DOHH2 (cell line): ENCODE measurements around the gene POTEJ.
"Not testable (repeated sequence)": the region's sequence is repeated elsewhere in the genome, so short reads cannot be mapped to it uniquely, and the experiment has no call there.

Experiments
- H3F3A ChIP-seq: fragments of 200-600 bp; sonication (generic), shearing (Covaris generic); 2 replicates; pipeline ENCODE4 v1.6.0; 2016; ENCODE audit warnings: antibody characterized with exemption, mild to moderate bottlenecking; ENCODE audit not compliant: control insufficient read depth, insufficient read depth
- H3K27ac ChIP-seq: fragments of 200-600 bp; sonication (generic); 2 replicates; pipeline ENCODE4 v1.5.1; 2014; ENCODE audit warnings: low read depth, mild to moderate bottlenecking, low read length, moderate library complexity
- H3K27me3 ChIP-seq: fragments of 200-600 bp; sonication (generic); 2 replicates; pipeline ENCODE4 v1.6.1; 2014; ENCODE audit warnings: mild to moderate bottlenecking, low read length, mixed read lengths; ENCODE audit not compliant: control insufficient read depth
- H3K36me3 ChIP-seq: fragments of 200-600 bp; sonication (generic); 2 replicates; pipeline ENCODE4 v1.6.1; 2014; ENCODE audit warnings: mild to moderate bottlenecking, low read length, moderate library complexity, mixed read lengths; ENCODE audit not compliant: control insufficient read depth
- H3K4me1 ChIP-seq: fragments of 200-600 bp; sonication (generic); 2 replicates; pipeline ENCODE4 v1.6.1; 2014; ENCODE audit warnings: mild to moderate bottlenecking, low read length, mixed read lengths; ENCODE audit not compliant: control insufficient read depth
- H3K4me2 ChIP-seq: fragments of 200-600 bp; sonication (generic); 2 replicates; pipeline ENCODE4 v1.6.0; 2014; ENCODE audit warnings: mild to moderate bottlenecking, low read length, moderate library complexity
- H3K4me3 ChIP-seq: fragments of 200-600 bp; sonication (generic); 2 replicates; pipeline ENCODE4 v1.5.1; 2014; ENCODE audit warnings: mild to moderate bottlenecking, low read length, mixed read lengths
- H3K79me2 ChIP-seq: fragments of 200-600 bp; sonication (generic); 2 replicates; pipeline ENCODE4 v1.6.1; 2014; ENCODE audit warnings: mild to moderate bottlenecking, low read length, mixed read lengths; ENCODE audit not compliant: control insufficient read depth
- H3K9me2 ChIP-seq: fragments of 200-600 bp; sonication (generic); replicated peaks from 2 replicates; pipeline ENCODE4 v1.6.1; 2014; ENCODE audit warnings: mild to moderate bottlenecking, low read length, mixed read lengths; ENCODE audit not compliant: control insufficient read depth
- H3K9me3 ChIP-seq: fragments of 200-600 bp; sonication (generic); 2 replicates; pipeline ENCODE4 v1.6.1; 2014; ENCODE audit warnings: antibody characterized with exemption, low read length, mixed read lengths; ENCODE audit not compliant: control insufficient read depth, insufficient read depth
- H4K20me1 ChIP-seq: fragments of 200-600 bp; sonication (generic); 2 replicates; pipeline ENCODE4 v1.6.0; 2014; ENCODE audit warnings: low read depth, mild to moderate bottlenecking, antibody characterized with exemption, low read length, moderate library complexity; ENCODE audit not compliant: control insufficient read depth, insufficient read depth

Gene POTEJ

DNA sequence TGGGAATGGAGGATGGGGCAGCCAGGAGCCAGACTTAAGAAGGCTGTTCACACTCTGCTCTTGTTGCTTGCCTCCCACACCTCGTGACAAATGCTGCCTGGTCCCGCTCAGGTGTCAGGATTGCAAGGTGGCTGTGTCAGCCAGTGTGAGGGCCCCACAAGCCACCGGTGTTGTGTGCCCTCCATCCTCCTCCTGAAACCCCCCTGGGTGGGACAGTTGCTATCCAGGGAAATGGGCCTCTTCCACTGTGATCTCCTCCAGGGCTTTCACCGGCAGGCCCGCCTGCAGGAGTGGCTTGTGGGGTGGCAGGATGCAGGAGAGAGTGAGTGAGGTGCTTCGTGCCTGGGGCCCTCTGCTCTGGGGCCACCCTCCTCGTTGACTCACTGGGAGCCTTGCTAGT lies 28.3 kb upstream of the POTEJ start:
- H4K20me1 ChIP-seq, H3K9me3 ChIP-seq, H3K27ac ChIP-seq, H3K36me3 ChIP-seq, H3K4me3 ChIP-seq, H3K27me3 ChIP-seq, H3K4me2 ChIP-seq, H3K79me2 ChIP-seq, H3F3A ChIP-seq, H3K4me1 ChIP-seq, H3K9me2 ChIP-seq: not testable (repeated sequence)

DNA sequence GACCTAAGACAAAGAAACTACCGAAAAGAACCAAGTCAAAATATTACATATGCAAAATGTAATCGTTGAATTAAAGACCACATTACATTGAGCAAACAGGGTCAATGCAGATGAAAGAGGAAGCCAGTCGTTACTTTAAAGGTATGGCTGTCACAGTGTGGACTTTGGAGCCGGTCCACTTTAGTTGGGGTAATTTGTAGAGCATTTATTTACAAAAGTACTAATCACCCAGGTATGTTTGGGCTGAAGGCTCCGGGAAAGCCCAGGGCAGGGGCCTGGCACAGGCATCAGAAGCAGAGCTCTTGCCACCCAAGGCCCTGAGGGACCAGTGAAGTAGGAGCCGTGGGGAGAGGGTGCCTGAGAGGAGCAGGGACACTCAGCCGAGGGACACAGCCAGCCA lies 27.7 kb upstream of the POTEJ start:
- H3K4me1 ChIP-seq, H3K4me3 ChIP-seq, H3K9me2 ChIP-seq, H3K27ac ChIP-seq, H3K36me3 ChIP-seq, H3K79me2 ChIP-seq, H3K9me3 ChIP-seq, H3K4me2 ChIP-seq, H3K27me3 ChIP-seq, H4K20me1 ChIP-seq, H3F3A ChIP-seq: not testable (repeated sequence)

DNA sequence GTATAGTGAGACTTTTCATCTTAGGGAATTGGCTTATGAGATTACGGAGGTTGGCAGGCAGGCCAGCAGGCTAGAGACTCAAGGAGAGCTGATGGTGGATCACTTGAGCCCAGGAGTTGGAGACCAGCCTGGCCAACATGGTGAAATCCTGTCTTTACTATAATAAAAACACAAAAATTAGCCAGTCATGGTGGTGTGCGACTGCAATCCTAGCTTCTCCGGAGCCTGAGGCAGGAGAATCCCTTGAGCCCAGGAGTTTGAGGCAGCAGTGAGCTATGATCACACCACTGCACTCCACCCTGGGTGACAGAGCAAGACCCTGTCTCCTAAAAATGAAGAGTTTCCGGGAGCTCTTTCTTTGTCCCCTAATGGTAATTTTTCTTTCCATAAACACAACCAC lies 26.5 kb upstream of the POTEJ start:
- H3F3A ChIP-seq, H3K27ac ChIP-seq, H3K9me2 ChIP-seq, H3K36me3 ChIP-seq, H4K20me1 ChIP-seq, H3K27me3 ChIP-seq, H3K4me2 ChIP-seq, H3K9me3 ChIP-seq, H3K4me3 ChIP-seq, H3K79me2 ChIP-seq, H3K4me1 ChIP-seq: not testable (repeated sequence)

DNA sequence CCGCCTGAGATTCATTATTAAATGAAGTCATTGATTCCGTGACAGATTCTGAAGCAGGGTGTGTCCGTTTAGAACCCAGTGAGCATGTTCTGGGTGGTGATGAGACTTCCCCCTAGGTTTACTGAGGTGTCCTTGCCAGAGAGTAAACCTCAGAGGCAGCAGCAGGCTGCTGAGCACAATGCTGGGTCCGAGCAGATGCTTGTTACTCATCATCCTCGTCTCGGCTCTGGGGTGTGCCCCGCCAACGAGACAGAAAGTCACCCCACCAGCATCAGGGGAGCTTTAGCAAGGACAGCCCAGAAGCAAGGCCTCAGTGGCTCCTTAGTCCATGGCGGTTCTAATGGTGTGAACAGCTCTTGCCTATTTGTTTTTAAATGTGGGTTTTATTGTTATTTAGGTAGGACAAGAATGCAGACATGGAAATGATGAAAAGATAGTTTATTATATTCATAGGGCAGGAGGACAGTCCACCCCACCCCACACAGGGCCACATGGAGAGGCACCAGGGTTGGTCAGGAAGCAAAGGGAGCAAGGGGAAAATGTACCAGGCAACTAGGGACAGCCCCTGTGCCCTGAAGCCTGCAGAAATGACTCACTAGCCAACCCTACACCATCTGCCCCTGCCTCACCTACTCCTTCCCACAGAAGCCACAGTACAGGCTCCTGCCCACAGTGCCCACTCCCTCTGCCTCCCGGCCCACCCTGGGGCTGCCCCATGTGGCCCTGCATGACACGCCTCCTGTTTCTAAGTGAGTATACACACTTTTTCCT lies 22.4 kb upstream of the POTEJ start:
- H3K9me3 ChIP-seq, H3K4me1 ChIP-seq, H3K27ac ChIP-seq, H3K4me2 ChIP-seq, H3F3A ChIP-seq, H3K36me3 ChIP-seq, H3K27me3 ChIP-seq, H3K79me2 ChIP-seq, H3K4me3 ChIP-seq, H4K20me1 ChIP-seq, H3K9me2 ChIP-seq: not testable (repeated sequence)

DNA sequence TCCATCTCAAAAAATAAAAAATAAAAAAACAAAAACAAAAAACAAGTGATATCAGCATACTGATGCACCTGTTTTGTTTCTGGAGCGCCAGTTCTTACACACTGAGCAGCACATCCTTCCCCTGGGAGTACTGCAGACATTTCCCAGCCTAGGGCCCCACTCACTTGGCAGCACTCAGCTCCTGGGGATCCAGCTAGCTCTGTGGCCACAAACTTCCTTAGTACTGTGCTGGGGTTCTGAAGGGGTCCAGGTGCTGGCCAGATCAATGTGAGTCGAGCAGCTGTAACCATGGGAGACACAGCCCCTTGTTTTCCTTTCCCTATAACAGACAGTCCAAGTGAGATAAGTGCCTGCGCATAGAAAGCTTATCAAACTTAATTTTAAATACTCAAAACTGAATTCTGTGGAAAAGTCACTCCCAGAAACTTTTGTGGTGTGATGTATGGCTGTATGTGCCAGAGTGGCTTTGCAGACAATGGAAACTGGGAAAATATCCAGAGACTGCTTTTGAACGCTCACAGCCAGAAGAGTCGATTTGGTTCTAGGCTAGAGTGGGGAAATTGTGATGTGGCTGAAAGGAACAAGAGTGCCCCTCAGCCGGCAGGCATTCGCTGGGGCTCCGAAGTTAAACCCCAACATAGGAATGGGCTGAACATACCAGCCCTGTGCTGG lies 20.9 kb upstream of the POTEJ start:
- not testable (repeated sequence) for H3K79me2 ChIP-seq, H3K27ac ChIP-seq, H3K4me2 ChIP-seq, H4K20me1 ChIP-seq, H3K4me3 ChIP-seq, H3K9me2 ChIP-seq, H3K4me1 ChIP-seq, H3K9me3 ChIP-seq, H3K36me3 ChIP-seq, H3K27me3 ChIP-seq, H3F3A ChIP-seq

DNA sequence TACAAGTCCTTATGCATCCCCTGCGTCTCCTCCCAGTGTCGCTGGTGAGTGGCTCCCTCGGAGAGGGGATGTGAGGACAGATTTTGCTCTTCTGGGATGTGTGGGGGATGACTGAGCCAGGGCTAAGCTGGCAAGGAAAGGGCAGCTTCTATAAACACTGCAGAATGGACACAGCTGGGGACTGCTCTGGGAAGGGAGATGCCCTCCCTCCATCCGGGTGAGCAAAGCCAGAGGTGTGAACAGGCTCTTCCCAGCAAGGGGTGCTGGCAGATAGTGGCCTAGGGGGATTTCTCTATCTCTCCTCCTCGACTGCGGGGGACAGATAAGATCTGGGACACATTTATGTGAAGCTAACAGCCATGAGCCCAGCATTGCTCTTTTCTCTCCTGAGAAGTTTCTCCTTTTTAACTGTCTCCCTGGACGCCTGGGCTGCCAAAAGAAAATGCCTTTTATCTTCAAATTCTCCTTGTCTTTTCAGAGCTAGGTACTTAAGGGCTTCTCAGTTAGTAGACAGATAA lies 20.3 kb upstream of the POTEJ start:
- not testable (repeated sequence) for H3K79me2 ChIP-seq, H3F3A ChIP-seq, H3K4me3 ChIP-seq, H3K4me2 ChIP-seq, H3K4me1 ChIP-seq, H3K9me3 ChIP-seq, H3K36me3 ChIP-seq, H4K20me1 ChIP-seq, H3K27me3 ChIP-seq, H3K9me2 ChIP-seq, H3K27ac ChIP-seq

DNA sequence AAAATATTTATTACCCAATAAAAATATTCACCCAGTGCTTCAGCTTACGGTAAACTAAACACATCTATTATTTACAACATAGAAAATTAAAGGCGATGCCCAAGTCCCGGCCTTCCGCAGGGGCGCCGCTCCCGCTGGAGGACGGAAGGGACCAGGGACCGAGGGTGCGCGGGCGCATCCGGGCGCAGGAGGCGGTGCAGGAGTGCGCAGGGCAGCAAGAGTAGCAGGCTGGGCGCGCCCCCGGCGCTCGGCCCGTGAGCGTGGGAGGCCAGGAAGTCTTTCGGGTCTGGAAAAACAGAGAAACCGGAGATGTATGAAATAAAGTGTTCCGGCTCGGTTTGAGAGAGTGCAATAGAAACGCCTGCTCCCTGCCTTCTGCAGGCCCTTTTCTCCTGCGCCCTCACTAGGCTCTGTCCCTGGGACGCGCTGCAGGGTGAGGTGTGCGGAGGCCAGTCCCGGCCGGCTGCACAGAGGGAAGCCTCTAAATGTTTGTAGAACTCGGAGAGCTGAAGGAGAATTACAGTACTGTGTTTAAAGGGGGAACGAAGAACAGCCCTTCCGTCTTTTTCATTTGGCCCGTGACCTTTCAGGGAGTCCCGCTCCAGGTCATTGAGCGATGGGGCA lies 18.3 kb upstream of the POTEJ start:
- not testable (repeated sequence) for H3K27me3 ChIP-seq, H3K4me1 ChIP-seq, H3K79me2 ChIP-seq, H3K36me3 ChIP-seq, H4K20me1 ChIP-seq, H3K4me3 ChIP-seq, H3K9me2 ChIP-seq, H3F3A ChIP-seq, H3K9me3 ChIP-seq, H3K4me2 ChIP-seq, H3K27ac ChIP-seq

DNA sequence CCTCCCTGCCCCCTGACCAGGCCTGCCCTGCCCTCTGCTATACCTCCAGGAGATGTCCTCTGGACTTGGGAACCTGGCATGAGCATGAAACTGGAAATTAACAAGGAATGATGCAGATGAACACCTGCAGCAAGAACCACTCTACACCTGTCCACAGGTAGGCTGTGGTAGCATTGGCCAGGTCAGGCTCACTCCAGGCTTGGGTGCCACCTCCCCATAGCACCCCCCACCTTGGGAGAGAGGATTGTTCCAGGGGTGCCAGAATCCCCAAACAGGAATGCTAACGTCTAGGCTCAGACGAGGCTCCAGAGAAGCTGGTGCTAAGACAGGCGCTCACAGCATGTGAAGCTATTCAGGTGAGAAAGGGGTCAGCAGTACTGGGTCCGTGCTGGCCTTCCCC lies 17.2 kb upstream of the POTEJ start:
- H4K20me1 ChIP-seq, H3K9me3 ChIP-seq, H3K36me3 ChIP-seq, H3K4me2 ChIP-seq, H3K79me2 ChIP-seq, H3K4me3 ChIP-seq, H3K4me1 ChIP-seq, H3K27ac ChIP-seq, H3F3A ChIP-seq, H3K27me3 ChIP-seq, H3K9me2 ChIP-seq: not testable (repeated sequence)
